ENCODE data around the gene TMOD4.

TMOD4 gene

DNA sequence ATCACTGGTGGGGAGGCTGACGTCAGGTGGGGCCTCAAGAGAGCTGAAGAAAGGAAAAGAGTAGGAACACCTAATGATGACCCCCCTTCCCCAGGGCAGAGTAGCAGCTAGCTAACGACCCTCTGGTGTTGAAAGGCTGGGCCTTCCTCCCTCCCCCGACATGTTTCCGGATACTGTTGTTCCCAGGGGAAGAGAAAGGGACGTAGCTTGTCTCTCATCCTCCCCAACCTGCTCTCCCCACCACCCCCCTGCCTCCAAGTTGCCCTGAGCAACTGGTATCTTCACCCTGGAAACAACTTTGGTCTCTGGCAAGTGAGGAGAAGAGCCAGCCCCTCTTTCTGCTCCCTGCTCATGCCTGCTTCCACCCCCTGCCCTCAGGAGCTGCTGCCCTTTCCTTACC lies 31.8 kb downstream of the TMOD4 start:
- no peak for DNase-seq (ENCODE audit: low spot score)
- no peak for FAIRE-seq

DNA sequence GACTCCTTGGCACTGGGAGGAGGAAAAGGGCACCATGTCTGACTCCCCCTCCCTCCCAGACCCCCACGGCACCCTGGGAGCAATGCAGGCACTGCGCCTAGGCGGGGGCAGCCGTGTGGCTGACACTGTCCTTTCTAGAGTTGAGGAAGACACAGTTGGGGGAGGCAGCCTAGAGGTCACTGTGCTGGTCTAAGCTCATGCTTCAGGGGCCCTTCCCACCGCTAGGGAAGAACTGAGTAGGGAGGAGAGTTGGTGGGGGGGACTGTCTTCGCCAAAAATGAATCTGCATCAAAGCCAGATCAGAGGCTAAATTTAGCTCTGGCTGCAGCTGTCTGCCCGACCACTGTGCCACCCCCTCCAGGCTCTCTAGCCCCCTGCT lies 32.7 kb downstream of the TMOD4 start:
- FAIRE-seq (no peak), DNase-seq (ENCODE audit: low spot score) (no peak)

DNA sequence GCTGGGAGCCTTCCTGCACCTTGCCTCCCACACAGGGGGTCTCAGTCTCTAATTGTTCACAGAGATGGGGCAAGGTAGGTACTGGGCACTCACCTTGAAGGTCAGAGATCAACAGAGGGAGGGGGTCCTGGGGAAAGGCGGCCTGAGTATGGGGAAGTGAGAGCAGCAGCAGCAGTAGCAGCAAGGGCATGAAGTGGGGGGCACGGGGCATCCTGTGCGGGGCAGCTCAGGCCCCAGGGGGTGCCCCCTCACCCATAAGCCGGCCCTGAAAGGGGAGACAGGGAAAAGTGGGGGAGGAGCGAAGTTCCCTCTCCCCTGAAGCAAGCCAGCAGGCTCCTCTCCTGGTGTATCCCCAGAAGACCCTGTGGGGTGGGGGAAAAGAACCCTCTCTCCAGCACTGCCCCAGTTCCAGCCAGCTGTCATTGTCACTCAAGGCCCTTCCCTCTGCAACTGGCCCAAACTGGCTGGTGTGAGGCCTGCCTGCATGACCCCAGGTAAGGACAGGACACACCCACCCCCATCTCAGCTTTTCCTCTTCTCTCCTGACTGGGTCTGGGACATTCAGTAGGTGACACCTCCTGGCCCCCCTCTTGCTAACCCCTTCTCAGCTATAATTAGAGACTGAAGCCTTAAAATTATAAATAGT lies 33.2 kb downstream of the TMOD4 start:
- DNase-seq (ENCODE audit: low spot score) (no peak), FAIRE-seq (no peak)

DNA sequence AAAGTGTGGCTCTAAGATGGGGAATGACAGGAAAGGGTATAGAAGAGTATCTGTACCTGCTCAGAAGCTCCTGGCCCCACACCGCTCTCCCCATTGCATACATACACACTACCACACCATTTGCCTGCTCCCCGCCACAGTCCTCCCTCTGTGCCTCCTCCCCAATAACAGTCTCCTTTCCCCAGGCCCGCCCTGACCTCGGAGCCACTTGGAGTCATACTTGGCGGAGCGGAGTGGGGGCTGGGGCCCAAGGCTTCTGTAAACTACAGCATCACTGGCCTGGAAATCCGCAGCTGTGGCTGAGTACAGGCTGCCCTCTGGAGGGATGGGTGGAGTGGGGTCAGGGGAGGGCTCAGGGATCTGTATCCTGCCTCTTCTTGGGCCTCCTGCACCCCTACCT lies 38.0 kb downstream of the TMOD4 start:
- FAIRE-seq (no peak), DNase-seq (ENCODE audit: low spot score) (no peak)

DNA sequence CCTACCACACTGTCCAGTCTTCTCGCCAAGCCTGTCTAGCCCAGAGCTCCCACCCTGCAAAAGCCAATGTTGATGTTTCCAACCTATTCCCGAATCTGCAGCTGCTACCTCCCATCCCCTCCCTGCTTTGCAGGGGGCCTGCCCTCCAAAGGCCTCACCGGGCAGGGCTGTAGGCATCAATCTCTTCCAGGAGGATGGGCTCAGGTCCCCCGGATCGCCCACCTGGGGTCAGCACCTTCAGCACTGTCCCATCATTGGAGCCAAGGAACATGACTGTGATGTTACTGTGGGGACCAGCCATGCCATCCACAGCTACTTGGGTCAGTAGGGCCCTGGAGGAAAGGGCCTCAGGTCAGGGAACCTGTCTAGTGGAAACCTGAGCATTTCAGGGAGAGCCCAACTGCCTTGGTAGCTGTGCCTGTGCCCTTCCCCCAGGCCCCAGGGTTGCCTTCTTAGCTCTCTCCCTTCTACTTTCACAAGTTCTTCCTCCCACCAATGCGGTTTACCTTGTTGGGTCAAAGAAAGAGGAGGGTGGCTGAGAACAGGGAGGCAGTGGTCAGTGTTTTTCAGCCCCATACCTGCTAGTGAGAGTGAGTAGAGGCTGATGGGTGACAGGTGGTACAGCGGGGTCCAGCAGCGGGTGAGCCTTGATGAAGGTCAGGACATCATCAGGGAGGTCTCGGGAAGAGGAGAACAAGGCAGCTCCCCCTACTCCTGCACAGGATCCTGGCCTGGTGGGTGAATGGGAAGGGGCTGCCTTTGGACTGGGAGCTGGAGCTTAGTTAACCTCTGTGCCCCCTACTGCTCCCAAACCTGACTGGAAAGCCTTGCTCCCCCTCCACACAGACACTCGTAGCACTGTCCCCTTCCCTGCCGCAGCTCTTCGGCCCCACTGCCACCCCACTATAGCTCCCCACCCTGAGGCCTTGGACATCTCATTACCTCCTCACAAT lies 40.1 kb downstream of the TMOD4 start:
- DNase-seq (ENCODE audit: low spot score): no peak
- FAIRE-seq: no peak

DNA sequence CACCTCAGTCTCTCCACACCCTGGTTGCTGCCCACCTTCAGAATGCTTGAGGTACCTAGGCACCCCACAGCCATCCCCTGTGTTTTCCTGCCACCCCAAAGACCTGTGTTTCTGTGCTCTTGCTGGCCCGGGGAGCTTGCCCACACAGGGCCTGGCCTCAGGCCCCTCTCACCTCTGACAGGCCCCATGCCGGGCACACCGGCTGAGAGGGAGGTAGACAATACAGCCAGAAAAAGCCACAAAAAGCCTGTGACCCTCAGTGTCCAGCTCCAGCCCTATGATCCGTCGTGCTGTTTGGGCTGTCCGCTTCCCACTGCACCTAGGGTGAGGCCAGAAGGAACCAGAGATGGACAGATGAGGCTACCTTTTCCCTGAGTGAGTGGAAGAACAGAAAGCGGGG lies 40.8 kb downstream of the TMOD4 start:
- FAIRE-seq (no peak), DNase-seq (ENCODE audit: low spot score) (no peak)

DNA sequence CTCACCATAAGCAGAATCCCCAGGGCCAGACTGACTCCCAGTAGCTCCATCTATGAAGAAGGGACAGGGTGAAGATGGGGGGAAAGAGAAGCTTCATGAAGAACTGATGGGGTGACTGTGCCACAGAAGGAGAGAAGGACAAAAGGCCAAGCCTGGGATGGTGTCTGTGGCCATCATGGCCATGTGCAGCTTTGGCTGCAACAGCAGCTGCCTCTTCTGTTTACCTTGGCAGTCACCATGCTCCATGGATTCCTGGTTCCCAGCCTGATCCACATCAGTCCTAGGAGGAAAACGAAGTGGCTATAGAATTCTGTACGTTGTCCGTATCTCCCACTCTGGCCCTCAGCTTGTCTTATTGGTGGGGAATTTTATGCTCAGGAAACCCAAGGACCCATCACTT lies 41.4 kb downstream of the TMOD4 start:
- DNase-seq (ENCODE audit: low spot score): no peak
- FAIRE-seq: no peak

DNA sequence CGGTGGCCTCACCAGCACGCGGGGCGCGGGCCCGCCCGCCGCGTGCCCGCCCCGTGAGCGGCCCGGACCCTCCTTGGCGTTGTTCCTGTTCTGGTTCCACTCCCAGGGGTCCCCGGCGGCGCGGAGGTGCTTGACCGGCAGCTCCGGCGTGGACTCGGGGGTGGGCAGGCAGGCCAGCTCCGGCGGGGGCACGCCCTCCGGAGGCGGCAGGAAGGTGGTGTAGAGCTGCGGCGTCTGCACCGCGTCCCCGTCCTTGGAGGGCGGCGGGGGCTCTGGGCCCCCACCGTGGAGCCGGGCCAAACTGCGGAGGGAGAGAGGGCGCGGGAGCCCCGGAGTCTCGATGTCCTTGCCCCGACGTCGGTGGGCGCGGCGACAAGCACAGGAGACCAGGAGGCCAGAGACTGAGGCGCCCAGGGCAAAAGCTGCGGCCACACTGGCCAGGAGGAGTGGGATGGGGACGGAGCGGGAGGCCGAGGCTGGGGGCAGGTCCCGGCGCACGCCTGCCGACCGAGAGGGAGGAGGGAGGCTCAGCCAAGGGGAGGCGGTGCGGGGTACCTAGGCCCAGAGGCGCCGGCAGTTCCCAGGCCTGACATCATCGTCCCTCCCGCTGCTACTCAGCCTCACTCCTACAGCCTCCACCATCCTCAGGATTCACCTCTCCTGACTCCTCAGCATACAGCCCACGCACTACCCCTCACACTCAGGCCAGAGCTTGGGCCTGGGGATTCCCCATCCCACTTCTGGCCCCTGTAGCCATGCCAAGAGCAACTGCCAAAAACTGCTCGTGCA lies 42.6 kb downstream of the TMOD4 start:
- no peak for FAIRE-seq
- no peak for DNase-seq (ENCODE audit: low spot score)

DNA sequence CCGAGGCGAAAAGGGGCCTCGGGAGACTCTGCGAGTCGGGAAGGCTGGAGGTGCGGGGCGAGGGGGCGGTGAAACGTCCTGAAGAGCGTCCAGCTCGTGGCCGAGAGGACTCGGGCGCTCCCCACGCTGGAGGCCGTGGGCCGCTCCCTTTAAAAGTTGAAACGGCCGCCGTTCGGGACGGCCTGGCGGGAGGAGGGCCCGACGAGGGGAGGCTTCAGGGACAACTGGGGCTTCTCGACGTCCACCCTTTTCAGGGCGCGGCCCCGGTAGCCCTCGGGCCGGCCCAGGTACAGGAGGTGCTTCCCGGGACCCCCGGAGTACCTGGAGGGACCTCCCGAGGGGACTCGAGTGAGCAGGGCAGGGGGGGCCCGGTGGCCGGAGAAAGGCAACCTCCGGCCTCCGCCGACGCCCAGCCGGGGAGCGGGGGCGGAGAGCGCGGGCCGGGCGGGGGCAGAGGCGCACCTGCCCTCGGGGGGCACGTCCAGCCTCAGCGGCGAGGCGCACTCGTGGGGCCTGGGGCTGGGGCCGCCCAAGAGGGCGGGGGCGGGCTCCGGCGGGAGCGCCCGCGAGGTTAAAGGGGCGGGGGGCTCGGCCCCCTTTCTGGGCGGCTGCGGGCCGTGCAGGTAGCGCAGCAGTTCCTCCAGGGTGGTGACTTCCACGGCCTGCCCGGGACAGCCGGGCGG lies 43.3 kb downstream of the TMOD4 start:
- FAIRE-seq (no peak), DNase-seq (ENCODE audit: low spot score) (no peak)

DNA sequence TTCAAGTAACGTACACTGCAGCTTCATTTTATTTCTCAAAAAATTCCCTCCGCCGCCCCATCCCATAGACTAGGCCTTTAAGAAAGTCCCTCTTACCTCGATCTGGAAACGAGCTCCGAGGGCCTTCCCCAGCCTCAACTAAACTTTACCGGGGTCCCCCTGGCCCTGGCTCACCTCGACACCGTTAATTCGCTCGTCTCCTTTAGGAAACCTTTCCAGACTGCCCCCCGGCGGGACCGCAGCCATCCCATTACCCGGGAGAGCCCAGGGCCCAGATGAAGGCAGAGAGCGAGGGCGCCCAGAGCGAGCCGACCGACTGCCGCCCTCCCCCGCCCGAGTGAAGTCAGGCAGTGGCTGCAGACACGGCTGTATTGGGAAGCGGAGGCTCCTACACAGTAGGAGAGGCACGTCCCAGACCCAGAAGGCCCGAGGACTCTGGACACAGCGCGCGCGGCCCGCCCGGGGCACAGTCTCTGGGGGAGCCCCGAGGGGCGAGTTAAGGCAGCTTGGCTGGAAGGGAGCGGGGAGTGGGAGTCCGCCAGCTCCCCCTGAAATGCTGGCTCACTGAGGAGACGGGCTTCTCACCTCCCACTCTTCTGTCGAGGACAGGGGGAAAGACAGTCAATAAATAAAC lies 44.0 kb downstream of the TMOD4 start:
- FAIRE-seq (no peak), DNase-seq (ENCODE audit: low spot score) (no peak)

DNA sequence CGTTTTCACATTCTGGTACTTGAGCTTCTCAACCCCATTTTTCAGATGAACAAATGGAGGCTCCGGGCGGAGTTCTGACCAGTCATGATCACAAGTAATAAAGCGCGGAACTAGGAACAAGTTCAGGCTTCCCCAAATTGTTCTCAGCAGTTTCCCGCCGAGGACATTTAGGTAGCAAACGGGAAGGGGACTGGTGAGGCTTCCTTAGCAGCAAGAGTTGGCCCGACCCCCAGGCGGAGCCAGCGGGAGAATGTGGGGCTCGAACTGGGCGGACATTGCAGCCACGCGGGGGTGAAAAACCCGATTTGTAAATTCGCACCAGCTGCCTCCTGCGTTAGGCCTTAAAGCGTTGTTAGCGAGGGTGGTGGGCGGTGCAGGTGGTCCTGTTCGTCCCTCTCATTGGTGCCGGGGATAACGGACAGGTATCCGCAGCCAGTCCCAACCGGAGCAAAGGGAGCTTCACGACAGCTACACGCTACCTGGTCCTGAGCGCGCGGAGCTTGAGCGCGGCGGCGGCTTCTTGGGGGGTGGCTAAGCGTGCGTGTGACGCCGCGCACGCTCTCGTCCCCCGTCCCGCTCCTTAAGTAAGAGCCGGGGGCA lies 44.7 kb downstream of the TMOD4 start:
- FAIRE-seq: no peak
- no peak for DNase-seq (ENCODE audit: low spot score)

DNA sequence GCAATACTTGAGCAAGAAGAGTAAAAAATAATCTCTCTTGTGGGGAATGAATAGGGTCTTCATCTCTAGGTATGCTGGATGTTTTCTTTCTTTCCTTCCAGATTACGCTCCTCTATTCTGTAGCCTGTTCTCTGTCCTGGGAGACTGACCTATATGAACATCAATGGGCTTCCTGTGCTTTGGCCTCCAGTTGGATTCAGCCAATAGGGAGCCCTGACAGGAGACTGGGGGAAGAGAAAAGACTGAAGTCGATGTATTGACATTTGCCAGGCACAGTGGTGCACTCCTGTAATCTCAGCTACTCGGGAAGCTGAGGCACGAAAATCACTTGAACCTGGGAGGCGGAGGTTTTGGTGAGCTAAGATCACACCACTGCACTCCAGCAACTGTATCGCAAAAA lies 47.0 kb downstream of the TMOD4 start:
- FAIRE-seq (no peak), DNase-seq (ENCODE audit: low spot score) (no peak)

DNA sequence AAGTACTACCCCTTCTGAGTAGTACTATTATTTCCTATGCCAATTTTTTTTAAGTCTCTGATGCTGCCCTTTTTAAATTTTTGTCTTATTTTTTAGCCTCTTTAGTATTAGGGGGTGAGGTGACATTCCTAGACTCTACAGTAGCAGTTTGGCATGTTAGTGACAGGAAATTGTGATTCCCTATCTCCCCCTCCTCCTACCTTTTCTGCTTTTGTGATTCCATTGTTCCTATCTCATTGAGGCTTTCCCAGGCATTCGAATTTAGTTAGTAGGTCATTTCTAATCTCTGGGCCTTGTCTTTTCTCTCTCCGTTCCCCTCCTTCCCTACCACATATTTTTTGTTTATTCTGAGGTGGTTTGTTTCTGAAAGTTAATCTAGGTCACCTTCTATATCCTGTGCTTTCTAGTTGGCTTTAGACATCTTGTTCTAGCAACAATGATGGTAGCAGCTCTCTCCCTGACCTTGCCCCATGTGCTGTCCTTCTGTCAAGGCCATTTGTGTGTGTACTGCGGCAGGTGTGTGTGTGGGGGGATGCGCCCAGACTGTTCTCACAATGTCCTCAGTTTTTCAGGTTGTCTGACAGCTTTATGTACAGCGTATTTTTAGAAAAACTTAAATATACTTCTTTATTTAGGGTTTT lies 50.9 kb downstream of the TMOD4 start:
- FAIRE-seq (no peak), DNase-seq (ENCODE audit: low spot score) (no peak)

Data from RCC 7860 (cell line).